HUES6 (cell line): Measurements from ENCODE around the gene BCL2L13.

Experiments used
- H3K27ac ChIP-seq: 2 replicates; pipeline ENCODE4 v1.7.0; 2013; ENCODE audit warnings: low read depth, mild to moderate bottlenecking, low read length, inconsistent platforms
- H3K27me3 ChIP-seq: 2 replicates; pipeline ENCODE4 v1.6.1; 2013; ENCODE audit warnings: low read length; ENCODE audit not compliant: control insufficient read depth, insufficient read depth
- H3K36me3 ChIP-seq: 2 replicates; pipeline ENCODE4 v1.6.1; 2013; ENCODE audit warnings: low read length; ENCODE audit not compliant: control insufficient read depth, insufficient read depth
- H3K4me1 ChIP-seq: 2 replicates; pipeline ENCODE4 v1.6.1; 2013; ENCODE audit warnings: low read length; ENCODE audit not compliant: control insufficient read depth, insufficient read depth
- H3K4me3 ChIP-seq: 2 replicates; pipeline ENCODE4 v1.5.1; 2013; ENCODE audit warnings: low read depth, low read length
- H3K9ac ChIP-seq: one replicate; pipeline ENCODE4 v1.6.1; 2013; ENCODE audit warnings: mild to moderate bottlenecking, low read length
- H3K9me3 ChIP-seq: 2 replicates; pipeline ENCODE4 v1.6.1; 2013; ENCODE audit warnings: low read depth, low read length; ENCODE audit not compliant: control insufficient read depth, insufficient read depth

Gene BCL2L13

GRCh38 chr22:17638432-17639246 is at the start of gene BCL2L13:
TSS of gene BCL2L13 (plus strand) at chr22:17638757. CDS start at chr22:17655712, 16,955 bp downstream.
- peak within 1 kb of the TSS; percentile 93 for H3K27ac ChIP-seq
- peak within 1 kb of the TSS; percentile 81 for H3K4me3 ChIP-seq
- H3K36me3 ChIP-seq = peaks cover 6% of the 10 kb centered on the region; the same call in 1 of the 2 replicates
- no peaks in the 10 kb centered on the region for H3K27me3 ChIP-seq
- peaks cover 7% of the 10 kb centered on the region; the same call in 1 of the 2 replicates for H3K4me1 ChIP-seq
- peak within 1 kb of the TSS; percentile 95 for H3K9ac ChIP-seq
- H3K9me3 ChIP-seq = 0 out of 2 replicates have a peak, but pooled peaks cover 3% of the 10 kb centered on the region

GRCh38 chr22:17589810-17590375 is 48.7 kb upstream of the BCL2L13 start:
- Histone ChIP-seq H3K27ac (no peak overlapping the region), H3K4me1 (no peaks in the 10 kb centered on the region), H3K9me3 (no peaks in the 10 kb centered on the region), H3K4me3 (no peak overlapping the region), H3K9ac (no peak overlapping the region), H3K36me3 (peaks cover 51% of the 10 kb centered on the region), H3K27me3 (no peaks in the 10 kb centered on the region)

- Histone ChIP-seq H3K9me3 (no peaks in the 10 kb centered on the region), H3K9ac (no peak overlapping the region), H3K36me3 (peaks cover 58% of the 10 kb centered on the region), H3K27ac (no peak overlapping the region), H3K27me3 (no peaks in the 10 kb centered on the region), H3K4me1 (no peaks in the 10 kb centered on the region), H3K4me3 (no peak overlapping the region)
These were observed 48.0 kb upstream of the BCL2L13 start for GRCh38 chr22:17590586-17590985.

GRCh38 chr22:17592201-17592600 is 46.4 kb upstream of the BCL2L13 start:
- Histone ChIP-seq H3K4me3 (no peak overlapping the region), H3K4me1 (no peaks in the 10 kb centered on the region), H3K27ac (no peak overlapping the region), H3K36me3 (peaks cover 72% of the 10 kb centered on the region), H3K27me3 (no peaks in the 10 kb centered on the region), H3K9me3 (0 out of 2 replicates have a peak, but pooled peaks cover 3% of the 10 kb centered on the region), H3K9ac (no peak overlapping the region)

GRCh38 chr22:17596226-17596625 is 42.3 kb upstream of the BCL2L13 start:
- Histone ChIP-seq H3K4me1 (no peaks in the 10 kb centered on the region), H3K4me3 (no peak overlapping the region), H3K9me3 (0 out of 2 replicates have a peak, but pooled peaks cover 3% of the 10 kb centered on the region), H3K9ac (no peak overlapping the region), H3K36me3 (peaks cover 92% of the 10 kb centered on the region), H3K27ac (no peak overlapping the region), H3K27me3 (no peaks in the 10 kb centered on the region)

GRCh38 chr22:17597217-17597616 is 41.3 kb upstream of the BCL2L13 start:
- no peak overlapping the region for H3K4me3 ChIP-seq
- no peak overlapping the region for H3K9ac ChIP-seq
- no peaks in the 10 kb centered on the region for H3K4me1 ChIP-seq
- H3K36me3 ChIP-seq = peaks cover 86% of the 10 kb centered on the region
- no peak overlapping the region for H3K27ac ChIP-seq
- no peaks in the 10 kb centered on the region for H3K27me3 ChIP-seq
- 0 out of 2 replicates have a peak, but pooled peaks cover 3% of the 10 kb centered on the region for H3K9me3 ChIP-seq

- Histone ChIP-seq H3K9me3 (0 out of 2 replicates have a peak, but pooled peaks cover 3% of the 10 kb centered on the region), H3K27ac (no peak overlapping the region), H3K36me3 (peaks cover 77% of the 10 kb centered on the region), H3K9ac (no peak overlapping the region), H3K27me3 (no peaks in the 10 kb centered on the region), H3K4me1 (no peaks in the 10 kb centered on the region), H3K4me3 (no peak overlapping the region)
These were observed 40.2 kb upstream of the BCL2L13 start for GRCh38 chr22:17598318-17598717.

GRCh38 chr22:17601031-17601430 is 37.5 kb upstream of the BCL2L13 start:
- Histone ChIP-seq H3K4me1 (no peaks in the 10 kb centered on the region), H3K4me3 (no peak overlapping the region), H3K36me3 (peaks cover 61% of the 10 kb centered on the region), H3K9me3 (0 out of 2 replicates have a peak, but pooled peaks cover 3% of the 10 kb centered on the region), H3K9ac (no peak overlapping the region), H3K27me3 (no peaks in the 10 kb centered on the region), H3K27ac (no peak overlapping the region)

- no peaks in the 10 kb centered on the region for H3K27me3 ChIP-seq
- no peaks in the 10 kb centered on the region for H3K4me1 ChIP-seq
- peaks cover 59% of the 10 kb centered on the region for H3K36me3 ChIP-seq
- no peak overlapping the region for H3K9ac ChIP-seq
- no peak overlapping the region for H3K27ac ChIP-seq
- H3K9me3 ChIP-seq = no peaks in the 10 kb centered on the region
- H3K4me3 ChIP-seq = no peak overlapping the region
These were observed 34.9 kb upstream of the BCL2L13 start for GRCh38 chr22:17603668-17604067.

- Histone ChIP-seq H3K27me3 (no peaks in the 10 kb centered on the region), H3K4me3 (no peak overlapping the region), H3K9ac (no peak overlapping the region), H3K27ac (no peak overlapping the region), H3K4me1 (no peaks in the 10 kb centered on the region), H3K36me3 (peaks cover 48% of the 10 kb centered on the region), H3K9me3 (no peaks in the 10 kb centered on the region)
These were observed 32.1 kb upstream of the BCL2L13 start for GRCh38 chr22:17606496-17606895.

- no peak overlapping the region for H3K4me3 ChIP-seq
- peaks cover 63% of the 10 kb centered on the region for H3K36me3 ChIP-seq
- H3K4me1 ChIP-seq = no peaks in the 10 kb centered on the region
- no peak overlapping the region for H3K27ac ChIP-seq
- H3K27me3 ChIP-seq = no peaks in the 10 kb centered on the region
- H3K9ac ChIP-seq = no peak overlapping the region
- no peaks in the 10 kb centered on the region for H3K9me3 ChIP-seq
These were observed 30.6 kb upstream of the BCL2L13 start for GRCh38 chr22:17607891-17608521.
